Esophagus squamous epithelium (tissue), 4 donors: ENCODE measurements around the gene CABCOCO1.

Experiments
- POLR2A ChIP-seq, 4 donors: fragments of 450-650 bp; IDR thresholded peaks; one replicate each; pipeline ENCODE4 v1.6.1; 2017; ENCODE audit warnings: antibody characterized with exemption in 4 of 4, mild to moderate bottlenecking in 4 of 4, moderate library complexity in 3 of 4
- TF ChIP-seq, protein P1 (sequence below), 6 experiments: fragments of 450-650 bp in 4 of 6; fragments of 200-600 bp in 2 of 6; sonication (generic) in 2 of 6; IDR thresholded peaks; one replicate each; pipeline ENCODE4 v1.5.1; 2016 to 2019; ENCODE audit warnings: antibody characterized with exemption in 6 of 6, mild to moderate bottlenecking in 4 of 6, moderate library complexity in 4 of 6

DNA sequence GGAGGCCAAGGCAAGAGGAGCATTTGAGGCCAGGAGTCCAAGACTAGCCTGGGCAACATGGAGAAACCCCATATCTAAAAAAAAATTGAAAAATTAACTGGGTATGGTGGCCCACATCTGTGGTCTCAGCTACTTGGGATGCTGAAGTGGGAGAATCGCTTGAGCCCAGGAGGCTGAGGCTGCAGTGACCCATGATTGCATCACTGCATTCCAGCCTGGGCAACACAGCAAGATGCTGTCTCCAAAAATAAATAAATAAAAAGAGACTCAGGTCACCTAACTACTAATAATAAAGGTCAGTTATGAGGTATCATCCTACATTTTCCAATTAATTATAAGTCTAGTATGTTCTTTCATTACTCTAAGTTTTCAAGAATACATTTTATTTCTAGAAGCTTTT is 20.6 kb downstream of the CABCOCO1 start:
- no peak for TF ChIP-seq POLR2A (IDR thresholded peaks at IDR 0.05)
- TF ChIP-seq, protein P1, sequence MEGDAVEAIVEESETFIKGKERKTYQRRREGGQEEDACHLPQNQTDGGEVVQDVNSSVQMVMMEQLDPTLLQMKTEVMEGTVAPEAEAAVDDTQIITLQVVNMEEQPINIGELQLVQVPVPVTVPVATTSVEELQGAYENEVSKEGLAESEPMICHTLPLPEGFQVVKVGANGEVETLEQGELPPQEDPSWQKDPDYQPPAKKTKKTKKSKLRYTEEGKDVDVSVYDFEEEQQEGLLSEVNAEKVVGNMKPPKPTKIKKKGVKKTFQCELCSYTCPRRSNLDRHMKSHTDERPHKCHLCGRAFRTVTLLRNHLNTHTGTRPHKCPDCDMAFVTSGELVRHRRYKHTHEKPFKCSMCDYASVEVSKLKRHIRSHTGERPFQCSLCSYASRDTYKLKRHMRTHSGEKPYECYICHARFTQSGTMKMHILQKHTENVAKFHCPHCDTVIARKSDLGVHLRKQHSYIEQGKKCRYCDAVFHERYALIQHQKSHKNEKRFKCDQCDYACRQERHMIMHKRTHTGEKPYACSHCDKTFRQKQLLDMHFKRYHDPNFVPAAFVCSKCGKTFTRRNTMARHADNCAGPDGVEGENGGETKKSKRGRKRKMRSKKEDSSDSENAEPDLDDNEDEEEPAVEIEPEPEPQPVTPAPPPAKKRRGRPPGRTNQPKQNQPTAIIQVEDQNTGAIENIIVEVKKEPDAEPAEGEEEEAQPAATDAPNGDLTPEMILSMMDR (IDR thresholded peaks at IDR 0.05), result no peak
